Posterior vena cava (tissue), 2 donors: ENCODE data around the gene NKAIN2. TPM values are rescaled to one million over a fixed set of nuclear protein-coding genes. Genes with fewer than 3 reads are reported as not detected.
"Not testable (repeated sequence)": the region's sequence is repeated elsewhere in the genome, so short reads cannot be mapped to it uniquely, and the experiment has no call there.

ENCODE experiments used
- DNase-seq: peaks from one replicate; pipeline ENCODE4 v3.0.0-alpha.2; 2020; ENCODE audit warnings: low spot score
- intact Hi-C, 2 donors: fragments of 100-400 bp; cut with DNase I; formaldehyde crosslinking; loops; one replicate each; pipeline versions ENCODE4 v1.14.1 to v1.14.2; 2022 to 2023
- total RNA-seq, 2 donors: library from RNA; stranded (reverse); fragmentation: NEBNext Ultra II Directional; extraction: Animal tissue kit (Norgen Biotek cat#: 25700); gene quantifications; one replicate each; pipeline ENCODE4 v1.2.1, GENCODE V29; 2021
- donor health status: DM: yes; HTN: yes; CAD: no.
- donor health status: DM: yes; HTN: yes; CAD: no.

Gene NKAIN2
- total RNA-seq, 2 donors from 2014 or later: 0.23 to 0.81 TPM

GRCh38 chr6:124494956-124495664 is 691.4 kb downstream of the NKAIN2 start:
- intact Hi-C loops: no loop called here
- DNase-seq: no peak

GRCh38 chr6:124495665-124496190 is 692.1 kb downstream of the NKAIN2 start:
- intact Hi-C loops: no loop called here

DNA sequence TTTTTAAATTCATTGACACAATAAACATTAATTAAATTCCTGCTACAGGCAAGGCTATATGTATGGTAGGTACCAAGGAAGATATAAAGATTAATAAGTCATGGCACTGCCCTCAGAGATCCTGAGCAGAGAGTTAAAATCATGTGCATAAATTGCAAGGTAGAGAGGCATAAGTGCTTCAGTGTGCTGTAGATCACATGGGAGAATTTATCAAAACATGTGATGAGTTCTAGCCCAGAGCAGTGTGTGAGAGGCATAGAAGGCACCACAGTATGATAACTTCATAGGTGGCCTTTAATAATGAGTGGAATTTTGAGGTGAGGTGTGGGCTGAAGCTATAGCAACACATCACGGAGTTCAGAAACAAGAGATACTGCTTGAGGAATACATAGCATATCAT is 692.7 kb downstream of the NKAIN2 start:
- intact Hi-C loops: no loop called here

More at GRCh38 chr6:124495665-124496190, 692.1 kb downstream of the NKAIN2 start:
- DNase-seq: no peak

GRCh38 chr6:124512431-124512830 is 708.8 kb downstream of the NKAIN2 start:
- intact Hi-C loops: no loop called here
- DNase-seq: no peak

More for the DNA sequence above, 692.7 kb downstream of the NKAIN2 start:
- DNase-seq: no peak

DNA sequence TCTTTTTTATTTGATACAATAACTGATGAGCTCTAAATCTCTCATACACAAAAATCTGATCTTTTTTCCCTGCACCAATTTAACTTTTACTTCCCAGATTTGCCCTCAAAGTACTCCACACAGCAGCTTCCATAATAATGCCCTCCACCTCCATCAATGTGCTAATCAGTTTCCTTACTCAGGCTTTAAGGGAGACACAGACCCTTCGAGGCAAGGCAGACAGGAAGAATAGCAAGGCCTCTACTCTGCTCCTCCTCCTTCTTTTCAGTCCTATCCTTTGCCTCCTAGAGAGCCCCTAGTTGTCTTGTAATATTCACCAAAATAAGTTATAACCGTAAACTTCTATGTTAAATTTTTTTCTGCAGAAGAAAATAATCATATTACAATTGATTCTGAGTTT is 713.7 kb downstream of the NKAIN2 start:
- intact Hi-C loops: no loop called here

DNA sequence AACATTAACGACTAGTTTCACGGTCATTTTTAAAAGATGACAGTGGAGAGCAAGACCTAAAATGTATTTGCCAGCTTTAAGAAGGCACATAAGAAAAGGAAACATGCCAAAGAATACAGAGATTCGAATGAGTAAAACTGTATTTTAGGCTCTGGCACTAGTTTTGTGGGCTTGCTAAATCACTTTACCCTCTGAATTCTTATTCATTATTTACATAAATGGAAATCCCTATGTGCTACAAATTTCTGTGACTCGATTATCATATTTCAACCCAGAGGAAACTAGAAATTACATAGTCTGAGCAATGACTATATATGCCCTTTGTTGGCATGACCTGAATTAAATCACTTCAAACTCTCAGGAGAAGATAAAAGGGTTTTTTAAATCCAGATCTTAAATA is 716.8 kb downstream of the NKAIN2 start:
- intact Hi-C loops: no loop called here
- DNase-seq: no peak

More for the DNA sequence above, 713.7 kb downstream of the NKAIN2 start:
- no peak for DNase-seq

DNA sequence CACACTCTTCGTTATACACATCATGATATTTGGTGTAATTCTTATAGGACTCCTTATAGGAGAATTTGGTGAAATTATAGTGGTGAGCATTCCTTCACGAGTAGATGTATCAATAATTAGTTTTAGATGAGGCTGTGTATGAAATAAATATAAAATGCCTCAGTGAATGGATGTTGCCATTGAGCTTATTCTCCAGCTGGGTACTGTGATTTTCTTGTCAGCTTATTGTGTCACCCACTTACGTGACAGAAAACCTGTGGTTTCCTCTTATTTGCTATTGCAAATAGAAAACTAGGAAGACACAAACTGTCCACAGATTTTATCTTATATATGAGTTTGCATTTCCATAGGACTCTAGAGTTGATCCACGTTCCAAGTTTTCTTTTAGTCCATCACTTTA is 718.7 kb downstream of the NKAIN2 start:
- intact Hi-C loops: no loop called here
- DNase-seq: no peak

GRCh38 chr6:124524491-124525200 is 721.0 kb downstream of the NKAIN2 start:
- DNase-seq: no peak
- intact Hi-C loops: no loop called here

DNA sequence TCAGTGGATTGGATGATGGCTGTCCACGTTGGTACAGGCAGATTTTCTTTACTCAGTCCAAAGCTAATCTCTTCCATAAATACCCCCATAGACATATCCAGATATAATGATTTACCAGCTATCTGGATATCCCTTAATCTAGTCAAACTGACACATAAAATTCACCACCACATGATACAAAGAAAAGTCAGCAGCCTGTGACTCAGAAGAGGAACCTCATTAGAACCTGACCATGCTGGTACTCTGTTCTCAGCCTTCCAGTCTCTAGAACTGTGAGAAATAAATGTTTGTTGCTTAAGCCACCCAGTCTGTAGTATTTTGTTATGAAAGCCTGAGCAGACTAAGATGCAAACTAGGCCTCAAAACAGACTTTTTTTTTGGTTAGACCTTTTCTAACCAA is 727.3 kb downstream of the NKAIN2 start:
- intact Hi-C loops: no loop called here
- DNase-seq: no peak

DNA sequence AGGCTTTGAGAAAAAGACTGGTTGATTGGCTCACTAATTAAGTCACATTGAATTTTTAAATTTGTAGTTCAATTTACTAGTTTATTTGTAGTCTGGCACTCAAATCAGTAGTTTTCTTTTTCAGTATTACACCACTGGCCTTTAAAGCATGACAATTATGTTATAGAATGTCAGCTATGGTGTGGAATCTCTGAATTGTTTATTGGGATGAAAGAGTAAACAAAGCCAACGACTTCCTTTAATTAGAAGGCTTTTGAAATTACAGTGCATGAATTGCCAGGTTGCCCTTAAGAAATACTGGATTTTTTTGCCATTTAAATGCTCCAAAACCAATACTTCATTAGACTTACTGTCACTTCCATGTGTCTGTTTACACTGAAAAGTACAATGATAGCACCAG is 731.6 kb downstream of the NKAIN2 start:
- intact Hi-C loops: no loop called here
- DNase-seq: no peak

DNA sequence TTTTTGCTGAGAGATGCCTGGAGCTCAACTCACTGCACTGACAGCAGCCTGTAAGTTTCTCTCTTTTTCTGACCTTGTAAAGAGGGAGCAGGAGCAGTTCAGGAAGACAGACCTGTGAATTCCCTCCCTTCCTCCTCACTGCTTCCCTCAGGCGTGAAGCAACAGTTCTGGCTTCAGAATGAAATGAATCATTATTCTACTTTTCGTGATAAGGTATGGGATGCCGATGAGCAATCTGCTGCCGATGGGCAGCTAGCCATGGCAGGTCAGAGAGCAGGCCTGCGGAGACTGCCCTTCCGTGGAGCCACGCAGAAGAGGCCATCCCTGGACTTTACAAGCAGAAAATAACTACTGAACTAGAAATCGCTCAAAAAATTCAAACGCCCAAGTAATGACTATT is 732.1 kb downstream of the NKAIN2 start:
- intact Hi-C loops: no loop called here
- no peak for DNase-seq

DNA sequence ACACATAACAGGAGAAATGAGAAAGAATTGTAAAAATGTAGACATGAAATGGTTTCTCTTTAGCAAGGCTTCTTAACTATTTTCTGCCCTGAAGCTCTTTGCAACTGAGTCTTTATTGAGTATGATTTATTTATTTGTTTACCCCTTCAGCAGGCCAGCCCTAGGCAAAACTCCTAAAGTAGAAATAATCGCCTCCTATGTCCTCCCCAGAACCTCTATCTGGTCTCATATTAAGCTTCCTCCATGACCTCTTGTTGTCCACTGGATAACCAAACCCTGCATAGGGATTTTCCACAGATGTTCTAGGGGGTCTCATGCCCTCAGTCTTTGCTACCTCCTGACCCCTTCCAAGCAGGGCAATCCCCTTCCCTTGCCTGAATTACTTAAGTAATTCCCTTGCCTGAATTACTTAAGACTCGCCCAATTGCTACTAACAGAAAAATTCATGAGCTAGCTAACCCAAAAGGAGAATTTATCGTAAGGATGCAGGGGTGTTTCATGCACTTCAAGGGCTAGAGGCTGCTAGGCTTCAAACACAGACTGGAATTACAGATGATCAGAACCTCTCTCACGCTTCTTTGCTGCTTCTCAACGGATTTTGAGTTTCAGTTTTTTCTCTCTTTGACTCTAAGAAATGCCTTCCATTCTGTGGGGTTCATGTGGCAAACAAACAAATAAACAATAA is 732.6 kb downstream of the NKAIN2 start:
- DNase-seq: no peak
- intact Hi-C loops: no loop called here

DNA sequence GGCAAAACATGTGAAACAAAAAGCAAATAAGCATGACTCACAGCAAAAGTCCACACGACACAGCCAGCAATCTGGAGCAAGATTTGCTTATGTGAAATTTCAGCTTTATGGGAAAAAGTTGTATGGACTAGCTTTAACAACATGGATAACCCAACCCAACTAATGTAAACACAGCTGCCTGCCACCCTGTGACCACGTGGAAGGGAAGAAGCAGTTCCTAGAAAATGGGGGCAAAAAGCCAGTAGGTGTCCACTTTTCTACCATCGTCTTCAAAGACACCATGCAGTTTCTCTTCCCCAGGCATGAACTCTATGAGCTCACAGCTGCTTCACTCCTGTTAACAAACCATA is 733.2 kb downstream of the NKAIN2 start:
- intact Hi-C loops: no loop called here
- DNase-seq: no peak

- no peak for DNase-seq
- intact Hi-C loops: no loop called here
Observed at GRCh38 chr6:124539096-124539495, 735.4 kb downstream of the NKAIN2 start.

DNA sequence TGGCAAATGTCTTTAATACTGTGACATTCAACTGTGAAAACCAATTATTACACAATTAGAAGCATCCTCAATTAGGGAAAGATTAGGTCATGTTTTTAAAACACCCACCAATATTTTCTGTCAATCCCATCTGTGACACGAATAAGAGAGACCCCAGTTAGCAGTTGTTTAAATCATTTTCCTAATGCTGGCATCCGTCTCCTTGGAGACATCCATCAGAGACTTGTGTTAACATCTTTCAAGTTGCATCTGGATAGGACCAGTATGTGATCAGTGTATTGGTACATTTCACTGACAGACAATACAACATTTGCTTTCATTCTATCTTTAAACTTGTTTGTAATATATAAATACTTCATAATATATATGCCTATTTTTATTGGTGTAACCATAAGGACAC is 737.9 kb downstream of the NKAIN2 start:
- no peak for DNase-seq
- intact Hi-C loops: no loop called here

DNA sequence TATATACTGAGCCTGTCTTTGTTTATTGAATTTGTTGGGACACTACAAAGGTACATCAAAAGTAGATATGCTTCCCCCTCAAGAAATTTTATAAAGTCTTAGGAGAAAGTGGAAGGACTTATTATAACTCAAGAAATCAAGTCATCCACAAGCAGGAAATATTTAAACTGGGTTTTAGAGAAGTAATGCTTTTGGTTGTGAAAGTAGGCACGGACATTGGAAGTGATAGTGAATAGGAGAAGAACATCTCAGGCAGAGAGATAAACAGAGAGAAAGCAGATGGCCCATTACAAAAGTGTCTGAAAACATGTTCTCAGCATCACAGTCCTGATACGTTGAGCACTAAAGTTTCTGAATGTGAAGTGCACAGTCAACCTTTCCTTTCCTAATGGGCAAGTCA is 742.9 kb downstream of the NKAIN2 start:
- intact Hi-C loops: no loop called here
- DNase-seq: no peak

DNA sequence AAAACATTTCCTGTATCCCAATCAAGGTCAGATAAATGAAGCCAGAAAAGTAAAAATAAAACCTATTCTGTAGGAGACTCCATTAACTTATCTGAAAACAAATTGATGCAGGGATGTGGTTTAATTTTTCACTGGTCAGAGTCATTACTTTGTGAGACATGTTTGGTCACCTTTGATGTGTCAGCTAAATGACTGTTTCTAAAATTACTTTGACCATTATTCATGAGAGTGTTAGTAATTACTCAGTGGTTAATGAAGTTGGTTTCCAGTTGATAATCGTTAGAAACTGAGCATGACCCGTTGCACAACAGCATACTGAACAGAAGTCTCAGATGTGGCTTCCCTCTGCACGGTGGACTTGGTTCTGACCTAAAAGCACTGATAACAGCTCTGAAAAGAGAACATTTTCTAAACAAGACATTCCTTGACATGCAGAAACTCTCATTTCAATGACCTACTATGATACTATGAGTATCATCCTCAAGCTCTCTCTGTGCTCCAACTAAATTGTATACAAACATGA is 748.1 kb downstream of the NKAIN2 start:
- intact Hi-C loops: no loop called here
- no peak for DNase-seq

- intact Hi-C loops: no loop called here
- no peak for DNase-seq
Observed at GRCh38 chr6:124557873-124558272, 754.2 kb downstream of the NKAIN2 start.

DNA sequence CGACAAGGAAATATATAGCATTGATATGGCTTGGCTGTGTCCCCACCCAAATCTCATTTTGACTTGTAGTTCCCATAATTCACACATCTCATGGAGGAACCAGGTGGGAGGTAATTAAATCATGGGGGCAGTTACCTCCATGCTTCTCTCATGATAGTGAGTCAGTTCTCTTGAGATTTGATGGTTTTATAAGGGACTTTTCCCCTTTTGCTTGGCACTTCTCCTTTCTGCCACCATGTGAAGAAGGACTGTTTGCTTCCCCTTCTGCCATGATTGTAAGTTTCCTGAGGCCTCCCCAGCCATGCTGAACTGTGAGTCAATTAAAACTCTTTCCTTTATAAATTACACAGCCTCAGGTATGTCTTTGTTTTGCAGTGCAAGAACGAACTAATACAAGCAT is 756.4 kb downstream of the NKAIN2 start:
- DNase-seq, intact Hi-C loops: not testable (repeated sequence)
